SK-N-SH treated with all-trans-retinoic acid at 6 μM for 48 hours (cell line): ENCODE data around the gene LHFPL6.

Source experiments
- GLIS3 ChIP-seq: fragments of 250-450 bp; sonication (Bioruptor Pico); IDR thresholded peaks from 2 replicates; pipeline ENCODE4 v1.5.0; 2020; ENCODE audit warnings: mild to moderate bottlenecking, moderate library complexity
- OSR1 ChIP-seq: fragments of 250-450 bp; sonication (Bioruptor Pico); IDR thresholded peaks from 2 replicates; pipeline ENCODE4 v1.8.0; 2022; ENCODE audit warnings: moderate library complexity, mild to moderate bottlenecking, inconsistent platforms
- PPARA ChIP-seq: fragments of 250-450 bp; sonication (Bioruptor Pico); IDR thresholded peaks from 2 replicates; pipeline ENCODE4 v1.5.0; 2020; ENCODE audit warnings: mild to moderate bottlenecking, borderline replicate concordance
- RARB ChIP-seq: fragments of 250-450 bp; sonication (Bioruptor Pico); IDR thresholded peaks from 2 replicates; pipeline ENCODE4 v1.8.0; 2021; ENCODE audit warnings: mild to moderate bottlenecking, moderate library complexity
- ZFP30 ChIP-seq: fragments of 450-650 bp; formaldehyde crosslinking; IDR thresholded peaks from 2 replicates; pipeline ENCODE4 v1.5.0; 2022; ENCODE audit warnings: mild to moderate bottlenecking, moderate library complexity

DNA sequence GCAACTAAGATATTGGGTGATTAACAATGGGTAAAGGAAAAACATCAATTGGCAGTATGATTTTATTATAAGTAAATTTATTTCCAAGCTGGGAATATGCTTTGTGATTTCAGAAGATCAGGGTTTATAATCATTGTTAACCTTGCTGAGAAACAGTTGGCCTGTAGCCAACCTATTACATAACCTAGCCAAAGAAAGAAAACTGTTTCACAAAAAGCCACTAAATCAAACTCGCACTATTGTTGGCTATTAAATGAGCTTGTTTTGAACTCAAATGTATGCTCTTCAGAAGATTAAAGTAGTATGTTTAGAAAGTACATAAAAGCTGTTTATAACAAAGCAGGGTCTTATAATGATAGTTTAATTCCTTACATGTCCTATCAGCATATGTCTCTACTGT, 151.7 kb downstream of the LHFPL6 start:
- no peak for TF ChIP-seq PPARA (CRISPR knock-in tag)
- no peak for TF ChIP-seq OSR1 (CRISPR knock-in tag)
- TF ChIP-seq RARB (CRISPR knock-in tag): no peak
- TF ChIP-seq ZFP30 (CRISPR knock-in tag): no peak
- no peak for TF ChIP-seq GLIS3 (CRISPR knock-in tag)
